Activated CD4-positive, alpha-beta memory T cell treated with anti-CD3 and anti-CD28 coated beads, Interleukin-2, amount 10 ng/mL, durations not matched to agents 7 days and 5 days (primary cell): Measurements from ENCODE around the gene DSC1. TPM values are rescaled to one million over a fixed set of nuclear protein-coding genes. Genes with fewer than 3 reads are reported as not detected.
"Not testable (repeated sequence)": the region's sequence is repeated elsewhere in the genome, so short reads cannot be mapped to it uniquely, and the experiment has no call there.

Source experiments
- CTCF ChIA-PET: fragments of 350-600 bp; sonication (Branson Sonifier 250); formaldehyde crosslinking; loops from one replicate; lab custom pipeline; 2021; ENCODE audit warnings: antibody characterized with exemption, inconsistent platforms; lab: Charles Lee
- POLR2A ChIA-PET: fragments of 350-600 bp; sonication (Branson Sonifier 250); formaldehyde crosslinking; loops from one replicate; lab custom pipeline; 2021; ENCODE audit warnings: antibody characterized with exemption; lab: Charles Lee
- DNase-seq: peaks from one replicate; pipeline ENCODE4 v3.0.0-alpha.2; 2020
- H3K27ac Mint-ChIP-seq: one replicate; pipeline ENCODE4 v1.8.0; 2021; ENCODE audit warnings: mild to moderate bottlenecking, mixed read lengths
- H3K27me3 Mint-ChIP-seq: one replicate; pipeline ENCODE4 v1.8.0; 2021; ENCODE audit warnings: mixed read lengths
- H3K36me3 Mint-ChIP-seq: one replicate; pipeline ENCODE4 v1.8.0; 2021; ENCODE audit warnings: low read depth, mixed read lengths
- H3K4me1 Mint-ChIP-seq: one replicate; pipeline ENCODE4 v1.8.0; 2021; ENCODE audit warnings: mixed read lengths
- H3K4me3 Mint-ChIP-seq: one replicate; pipeline ENCODE4 v1.8.0; 2021; ENCODE audit warnings: mild to moderate bottlenecking, mixed read lengths
- H3K9me3 Mint-ChIP-seq: one replicate; pipeline ENCODE4 v1.8.0; 2021; ENCODE audit warnings: mixed read lengths
- total RNA-seq, 2 experiments: library from RNA; stranded (reverse); gene quantifications; one replicate each; pipeline ENCODE4 v1.2.3, GENCODE V29; 2021

Gene DSC1
- total RNA-seq, 2 experiments from 2014 or later: not detected

GRCh38 chr18:31195063-31195462 lies 32.4 kb upstream of the DSC1 start:
- CTCF ChIA-PET: no interaction called here
- POLR2A ChIA-PET: no interaction called here
- no peak for DNase-seq

GRCh38 chr18:31192086-31192776 lies 29.6 kb upstream of the DSC1 start:
- H3K36me3 Mint-ChIP-seq: no peaks in the 10 kb centered on the region
- ChIA-PET CTCF (no interaction called here), POLR2A (no interaction called here)
- no peak overlapping the region for H3K27ac Mint-ChIP-seq
- DNase-seq: no peak
- H3K4me3 Mint-ChIP-seq: no peak overlapping the region
- H3K9me3 Mint-ChIP-seq: peaks cover 8% of the 10 kb centered on the region
- H3K4me1 Mint-ChIP-seq: no peaks in the 10 kb centered on the region
- H3K27me3 Mint-ChIP-seq: no peaks in the 10 kb centered on the region

More at GRCh38 chr18:31195063-31195462, 32.4 kb upstream of the DSC1 start:
- H3K27ac Mint-ChIP-seq: no peak overlapping the region
- peaks cover 5% of the 10 kb centered on the region for H3K9me3 Mint-ChIP-seq
- H3K4me3 Mint-ChIP-seq: no peak overlapping the region
- no peaks in the 10 kb centered on the region for H3K36me3 Mint-ChIP-seq
- H3K4me1 Mint-ChIP-seq: no peaks in the 10 kb centered on the region
- no peaks in the 10 kb centered on the region for H3K27me3 Mint-ChIP-seq

- no peaks in the 10 kb centered on the region for H3K36me3 Mint-ChIP-seq
- POLR2A ChIA-PET: no interaction called here
- DNase-seq: no peak
- H3K27ac Mint-ChIP-seq: no peak overlapping the region
- peaks cover 11% of the 10 kb centered on the region for H3K9me3 Mint-ChIP-seq
- H3K4me1 Mint-ChIP-seq: no peaks in the 10 kb centered on the region
- H3K4me3 Mint-ChIP-seq: no peak overlapping the region
- CTCF ChIA-PET: no interaction called here
- no peaks in the 10 kb centered on the region for H3K27me3 Mint-ChIP-seq
Observed at GRCh38 chr18:31190919-31191318, 28.3 kb upstream of the DSC1 start.

GRCh38 chr18:31189757-31190156 lies 27.1 kb upstream of the DSC1 start:
- Mint-ChIP-seq H3K36me3 (no peaks in the 10 kb centered on the region), H3K4me3 (no peak overlapping the region), H3K27me3 (no peaks in the 10 kb centered on the region), H3K27ac (no peak overlapping the region), H3K9me3 (peaks cover 11% of the 10 kb centered on the region), H3K4me1 (no peaks in the 10 kb centered on the region)
- ChIA-PET POLR2A (no interaction called here), CTCF (no interaction called here)
- no peak for DNase-seq

GRCh38 chr18:31185186-31185950 lies 22.7 kb upstream of the DSC1 start:
- H3K4me1 Mint-ChIP-seq: no peaks in the 10 kb centered on the region
- no peaks in the 10 kb centered on the region for H3K27me3 Mint-ChIP-seq
- H3K9me3 Mint-ChIP-seq: peaks cover 16% of the 10 kb centered on the region
- H3K4me3 Mint-ChIP-seq: no peak overlapping the region
- no peaks in the 10 kb centered on the region for H3K36me3 Mint-ChIP-seq
- ChIA-PET POLR2A (no interaction called here), CTCF (no interaction called here)
- H3K27ac Mint-ChIP-seq: no peak overlapping the region
- no peak for DNase-seq

DNA sequence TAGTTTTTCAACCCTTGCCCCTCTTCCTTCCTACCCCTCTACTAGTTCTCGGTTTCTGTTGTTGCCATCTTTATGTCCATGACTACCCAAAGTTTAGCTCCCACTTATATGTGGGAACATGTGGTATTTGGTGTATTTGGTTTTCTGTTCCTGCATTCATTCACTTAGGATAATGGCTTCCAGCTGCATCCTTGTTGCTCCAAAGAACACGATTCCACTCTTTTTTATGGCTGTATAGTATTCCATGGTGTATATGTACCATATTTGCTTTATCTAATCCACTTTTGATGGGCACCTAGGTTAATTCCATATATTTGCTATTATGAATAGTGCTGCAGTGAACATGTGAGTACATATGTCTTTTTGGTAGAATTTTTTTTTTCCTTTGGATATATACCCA lies 20.6 kb upstream of the DSC1 start:
- Mint-ChIP-seq H3K27me3 (no peaks in the 10 kb centered on the region), H3K27ac (no peak overlapping the region), H3K9me3 (peaks cover 21% of the 10 kb centered on the region), H3K36me3 (no peaks in the 10 kb centered on the region), H3K4me1 (no peaks in the 10 kb centered on the region), H3K4me3 (no peak overlapping the region)
- no peak for DNase-seq
- ChIA-PET CTCF (no interaction called here), POLR2A (no interaction called here)

GRCh38 chr18:31177369-31177768 lies 14.7 kb upstream of the DSC1 start:
- H3K4me3 Mint-ChIP-seq, CTCF ChIA-PET, POLR2A ChIA-PET, H3K9me3 Mint-ChIP-seq, H3K27ac Mint-ChIP-seq, H3K27me3 Mint-ChIP-seq, H3K36me3 Mint-ChIP-seq, DNase-seq, H3K4me1 Mint-ChIP-seq: not testable (repeated sequence)

- Mint-ChIP-seq H3K27ac (no peak overlapping the region), H3K27me3 (no peaks in the 10 kb centered on the region), H3K4me1 (no peaks in the 10 kb centered on the region), H3K4me3 (no peak overlapping the region), H3K9me3 (peaks cover 9% of the 10 kb centered on the region), H3K36me3 (no peaks in the 10 kb centered on the region)
- ChIA-PET POLR2A (no interaction called here), CTCF (no interaction called here)
- DNase-seq: no peak
Observed at GRCh38 chr18:31176531-31176930, 13.9 kb upstream of the DSC1 start.

DNA sequence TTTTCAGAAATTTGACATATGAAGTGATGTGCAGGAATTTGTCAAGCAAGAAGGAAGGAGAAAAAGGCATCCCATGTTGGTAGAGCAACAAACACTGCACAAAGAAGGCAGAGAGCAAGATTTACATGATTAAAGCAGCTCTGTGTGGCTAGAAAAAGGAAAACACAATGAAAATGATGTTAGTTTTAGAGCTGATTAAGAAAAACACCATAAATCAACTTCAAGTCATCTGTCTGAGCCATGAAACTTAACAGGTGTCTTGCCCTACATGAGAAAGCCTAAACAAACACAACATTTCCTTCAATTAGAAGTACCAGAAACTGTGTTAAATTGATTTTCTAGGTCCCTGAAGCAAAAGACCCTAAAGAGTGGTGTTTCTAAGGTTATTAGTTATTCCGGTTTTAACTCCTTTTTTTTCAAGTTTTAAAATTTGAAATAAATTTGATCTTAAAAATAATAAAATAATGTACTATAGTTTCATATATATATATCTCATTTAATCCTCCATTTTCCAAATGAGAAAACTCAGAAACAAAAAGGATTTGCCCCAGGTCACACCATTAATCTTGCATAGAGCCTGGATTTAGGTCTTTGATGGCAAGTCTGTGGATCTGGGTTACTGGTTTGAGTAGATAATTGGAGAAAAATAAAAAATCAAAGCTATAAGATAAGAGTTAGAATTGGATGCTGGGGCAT lies 8.6 kb upstream of the DSC1 start:
- POLR2A ChIA-PET: no interaction called here
- no peaks in the 10 kb centered on the region for H3K4me1 Mint-ChIP-seq
- no peaks in the 10 kb centered on the region for H3K27me3 Mint-ChIP-seq
- H3K36me3 Mint-ChIP-seq: no peaks in the 10 kb centered on the region
- no peak overlapping the region for H3K4me3 Mint-ChIP-seq
- no peak for DNase-seq
- CTCF ChIA-PET: no interaction called here
- peaks cover 8% of the 10 kb centered on the region for H3K9me3 Mint-ChIP-seq
- no peak overlapping the region for H3K27ac Mint-ChIP-seq

DNA sequence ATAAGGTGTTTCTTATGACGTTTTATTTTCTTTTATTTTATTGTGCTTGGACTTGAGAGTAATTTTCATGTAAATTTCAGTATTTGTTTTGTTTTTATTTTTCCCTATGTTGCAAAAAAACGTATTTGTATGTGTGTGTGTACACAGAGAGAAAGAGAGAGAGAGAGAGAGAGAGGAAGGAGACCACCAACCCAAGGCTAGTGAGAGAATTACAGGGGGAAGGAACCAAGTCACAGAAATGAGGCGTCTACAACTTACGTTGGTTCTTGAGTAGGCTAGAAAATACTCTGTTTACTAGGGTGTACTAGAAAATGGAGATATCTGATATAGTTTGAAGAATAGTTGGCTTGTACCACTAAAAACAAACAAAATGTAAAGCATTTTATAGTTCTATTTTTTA lies 7.7 kb upstream of the DSC1 start:
- Mint-ChIP-seq H3K4me3 (no peak overlapping the region), H3K27me3 (no peaks in the 10 kb centered on the region), H3K27ac (no peak overlapping the region), H3K9me3 (peaks cover 8% of the 10 kb centered on the region), H3K36me3 (no peaks in the 10 kb centered on the region), H3K4me1 (no peaks in the 10 kb centered on the region)
- ChIA-PET CTCF (no interaction called here), POLR2A (no interaction called here)
- no peak for DNase-seq

DNA sequence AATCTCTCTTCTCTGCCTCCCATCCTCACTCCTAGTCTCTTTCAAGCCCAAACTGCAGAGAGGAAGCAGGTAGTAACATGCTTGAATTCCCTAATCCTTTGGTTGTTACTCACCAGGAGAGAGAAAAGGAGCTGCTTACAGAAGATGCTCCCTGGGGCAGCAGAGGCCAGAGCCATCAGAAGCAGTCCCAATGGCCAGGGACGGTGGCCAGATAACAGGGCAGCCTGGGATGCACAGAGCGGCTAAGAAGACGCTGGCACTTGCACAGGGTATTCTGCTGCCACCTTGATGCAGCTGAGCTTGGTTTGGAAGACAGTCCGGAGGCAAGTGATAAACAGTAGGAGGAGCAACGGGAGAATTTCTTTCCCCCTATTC lies 250 bp downstream of the DSC1 start:
- Mint-ChIP-seq H3K36me3 (no peaks in the 10 kb centered on the region), H3K27me3 (no peaks in the 10 kb centered on the region), H3K9me3 (peaks cover 3% of the 10 kb centered on the region), H3K4me3 (no peak overlapping the region), H3K4me1 (no peaks in the 10 kb centered on the region), H3K27ac (no peak overlapping the region)
- no peak for DNase-seq
- ChIA-PET POLR2A (no interaction called here), CTCF (no interaction called here)

DNA sequence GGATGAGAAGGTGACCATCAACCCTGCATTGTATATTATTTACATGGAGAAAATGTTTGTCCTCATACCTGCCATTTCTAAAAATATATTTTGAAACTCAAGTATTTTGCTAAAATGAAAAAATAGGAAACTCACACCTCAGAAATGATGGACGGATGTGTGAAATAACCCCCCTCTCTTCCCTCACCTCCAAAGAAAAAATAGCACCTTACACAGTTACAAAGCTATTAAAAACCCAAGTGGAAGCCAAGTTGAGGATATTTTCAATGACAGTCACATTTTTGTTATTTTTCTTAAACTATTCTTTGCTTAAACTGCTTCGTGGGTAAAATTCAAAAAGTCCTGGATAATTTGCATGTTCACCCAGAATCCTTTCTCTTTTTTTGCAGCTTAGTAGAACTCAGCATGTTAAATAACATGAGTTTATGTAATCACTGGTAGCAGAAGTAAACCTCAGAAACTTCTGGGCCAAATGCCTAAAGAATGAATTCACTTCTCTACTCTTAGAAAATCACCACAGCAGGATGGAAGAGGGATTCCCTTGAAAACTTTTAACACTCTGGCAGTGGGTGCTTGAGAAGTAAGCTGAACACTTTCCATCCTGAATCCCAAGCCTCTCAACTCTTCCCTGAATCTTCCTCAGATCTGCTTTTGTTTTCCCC lies 768 bp downstream of the DSC1 start:
- no peak overlapping the region for H3K27ac Mint-ChIP-seq
- ChIA-PET CTCF (no interaction called here), POLR2A (no interaction called here)
- no peak overlapping the region for H3K4me3 Mint-ChIP-seq
- no peak for DNase-seq
- no peaks in the 10 kb centered on the region for H3K36me3 Mint-ChIP-seq
- H3K27me3 Mint-ChIP-seq: no peaks in the 10 kb centered on the region
- peaks cover 5% of the 10 kb centered on the region for H3K9me3 Mint-ChIP-seq
- no peaks in the 10 kb centered on the region for H3K4me1 Mint-ChIP-seq
